ENCODE measurements around the gene DGKA.
"Not testable (repeated sequence)": the region's sequence is repeated elsewhere in the genome, so short reads cannot be mapped to it uniquely, and the experiment has no call there.

Gene DGKA

DNA sequence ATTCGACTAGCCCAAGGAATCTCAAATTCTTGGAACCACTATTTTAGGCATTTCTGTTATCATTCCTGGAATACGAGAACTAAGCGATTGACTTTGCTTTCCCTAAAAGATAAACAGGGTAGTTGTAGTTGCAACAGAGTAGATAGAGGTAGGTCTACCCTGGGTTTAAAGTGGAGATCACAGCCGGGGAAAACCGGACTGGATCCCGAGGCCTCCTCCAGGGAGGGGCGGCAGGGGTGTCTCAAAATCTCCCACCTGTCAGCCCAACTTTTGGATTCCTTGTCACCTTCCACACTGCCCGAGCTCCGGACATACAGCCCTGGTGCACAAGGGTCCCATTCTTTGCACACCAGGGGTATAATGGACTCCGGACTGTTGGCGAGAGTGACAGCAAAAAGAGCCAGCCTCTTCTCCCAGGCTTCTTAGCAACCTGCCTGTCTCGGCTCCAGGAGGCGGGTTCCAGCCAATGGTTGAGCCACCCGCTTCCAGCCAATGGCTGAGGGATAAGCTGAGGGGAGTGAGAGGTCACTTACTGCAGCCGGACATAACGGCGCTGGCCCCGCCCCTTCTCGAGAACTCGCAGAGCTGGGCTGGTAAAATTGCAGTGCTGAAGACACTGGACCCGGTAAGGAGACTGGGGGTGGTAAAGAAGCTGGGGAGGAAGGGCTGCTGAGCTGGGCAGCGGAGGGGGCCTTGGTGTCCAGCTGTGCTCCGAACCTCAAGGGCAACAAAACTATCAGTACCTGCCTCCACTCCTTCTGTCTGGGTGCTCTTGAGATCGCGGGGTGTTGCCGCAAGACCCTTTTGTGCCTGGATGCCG is 66.0 kb downstream of the DGKA start, which contains the start of gene SUOX:
SUOX (plus strand) TSS at position 562 of the 820 bp plus-strand sequence. CDS start 4,946 bp downstream, outside the sequence.
- peak; percentile 98 for DNase-seq (ENCODE audit: low read depth, low spot score)

DNA sequence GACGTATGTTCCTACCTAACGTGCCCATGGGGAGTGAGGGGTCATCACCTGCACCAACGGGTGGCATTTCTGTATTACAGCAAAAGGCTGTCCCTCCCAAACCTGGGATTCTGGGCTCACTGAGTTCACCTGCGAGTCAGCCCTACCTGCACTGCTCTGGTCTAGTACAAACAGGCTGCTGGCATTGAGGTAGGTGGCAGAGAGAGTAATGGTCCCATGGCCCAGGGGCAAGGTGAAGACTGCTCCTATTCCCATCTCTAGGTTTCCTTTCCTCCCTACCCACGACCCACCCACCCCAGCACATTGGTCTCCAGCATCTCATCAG is 66.5 kb downstream of the DGKA start:
- DNase-seq (ENCODE audit: low read depth, low spot score), result no peak

DNA sequence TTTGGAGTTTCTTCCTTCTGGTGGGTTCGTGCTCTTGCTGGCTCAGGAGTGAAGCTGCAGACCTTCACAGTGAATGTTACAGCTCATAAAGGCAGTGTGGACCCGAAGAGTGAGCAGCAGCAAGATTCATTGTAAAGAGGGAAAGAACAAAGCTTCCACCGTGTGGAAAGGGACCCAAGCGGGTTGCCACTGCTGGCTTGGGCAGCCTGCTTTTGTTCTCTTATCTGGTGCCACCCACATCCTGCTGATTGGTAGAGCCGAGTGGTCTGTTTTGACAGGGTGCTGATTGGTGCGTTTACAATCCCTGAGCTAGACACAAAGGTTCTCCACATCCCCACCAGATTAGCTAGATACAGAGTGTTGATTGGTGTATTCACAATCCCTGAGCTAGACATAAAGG is 68.6 kb downstream of the DGKA start:
- not testable (repeated sequence) for DNase-seq (ENCODE audit: low read depth, low spot score)

DNA sequence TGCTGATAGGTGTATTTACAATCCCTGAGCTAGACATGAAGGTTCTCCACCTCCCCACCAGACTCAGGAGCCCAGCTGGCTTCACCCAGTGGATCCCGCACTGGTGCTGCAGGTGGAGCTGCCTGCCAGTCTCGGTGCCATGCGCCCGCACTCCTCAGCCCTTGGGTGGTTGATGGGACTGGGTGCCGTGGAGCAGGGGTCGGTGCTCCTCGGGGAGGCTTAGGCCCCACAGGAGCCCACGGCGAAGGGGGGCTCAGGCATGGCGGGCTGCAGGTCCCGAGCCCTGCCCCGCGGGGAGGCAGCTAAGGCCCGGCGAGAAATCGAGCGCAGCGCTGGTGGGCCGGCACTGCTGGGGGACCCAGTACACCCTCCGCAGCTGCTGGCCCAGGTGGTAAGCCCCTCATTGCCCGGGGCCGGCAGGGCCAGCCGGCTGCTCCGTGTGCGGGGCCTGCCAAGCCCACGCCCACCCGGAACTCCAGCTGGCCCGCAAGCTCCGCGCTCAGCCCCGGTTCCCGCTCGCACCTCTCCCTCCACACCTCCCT is 69.1 kb downstream of the DGKA start:
- DNase-seq (ENCODE audit: low read depth, low spot score), result not testable (repeated sequence)

DNA sequence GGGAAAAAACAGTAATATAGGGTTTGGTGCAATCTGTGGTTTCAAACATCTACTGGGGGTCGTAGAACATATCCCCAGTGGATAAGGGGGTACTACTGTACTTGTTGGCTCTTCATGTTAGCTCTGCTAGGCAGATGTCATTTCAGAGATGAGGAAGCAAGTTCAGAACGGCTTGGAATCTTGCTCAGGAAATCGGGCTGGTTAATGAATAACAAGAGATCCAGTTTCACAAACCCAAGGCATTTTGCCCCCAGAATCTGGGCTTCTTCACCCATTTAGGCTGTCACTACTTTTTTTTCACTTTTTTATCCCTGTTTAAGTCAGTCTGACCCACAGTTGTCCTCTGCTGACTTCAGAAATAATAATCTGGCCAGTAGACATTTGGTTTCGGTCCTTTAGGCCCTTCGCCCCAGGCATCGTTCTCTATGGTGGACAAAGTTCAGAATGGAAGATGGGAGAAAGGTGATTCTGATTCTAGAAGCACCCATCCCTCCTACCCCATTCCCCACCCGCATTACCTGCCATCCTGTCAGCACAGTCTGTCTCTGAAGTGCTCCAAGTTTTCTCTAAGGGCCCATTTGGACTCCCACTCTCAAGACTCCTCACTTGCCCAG is 70.6 kb downstream of the DGKA start:
- DNase-seq (ENCODE audit: low read depth, low spot score), result no peak

DNA sequence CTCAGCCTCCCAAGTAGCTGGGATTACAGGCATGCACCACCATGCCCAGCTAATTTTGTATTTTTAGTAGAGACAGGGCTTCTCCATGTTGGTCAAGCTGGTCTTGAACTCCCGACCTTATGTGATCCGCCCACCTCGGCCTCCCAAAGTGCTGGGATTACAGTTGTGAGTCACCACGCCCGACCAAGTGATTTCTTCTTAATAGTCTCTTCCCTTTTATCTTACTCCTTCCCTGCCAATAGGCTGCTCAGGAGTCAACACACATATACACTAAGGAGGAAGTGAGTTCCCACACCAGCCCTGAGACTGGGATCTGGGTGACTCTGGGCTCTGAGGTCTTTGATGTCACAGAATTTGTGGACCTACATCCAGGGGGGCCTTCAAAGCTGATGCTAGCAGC is 72.4 kb downstream of the DGKA start:
- DNase-seq (ENCODE audit: low read depth, low spot score), result not testable (repeated sequence)
